Measurements from ENCODE around the gene CTBP2.

- no peak for TF ChIP-seq CTCF (IDR thresholded peaks at IDR 0.05)
- TF ChIP-seq EZH2 (IDR thresholded peaks at IDR 0.05), result no peak
Measured at GRCh38 chr10:124999433-125000365, 160.7 kb downstream of the CTBP2 start.

Measured in neural progenitor cell (in vitro differentiated cells).